HG02571 (cell line): ENCODE results near the gene PSMD12.
"Not testable (repeated sequence)": the region's sequence is repeated elsewhere in the genome, so short reads cannot be mapped to it uniquely, and the experiment has no call there.

Experiments
- ATAC-seq: cut with Tn5 transposase; IDR thresholded peaks from one replicate; pipeline ENCODE4 v1.9.1; 2021; ENCODE audit warnings: mild to moderate bottlenecking, moderate library complexity; ENCODE audit not compliant: unreplicated experiment

The PSMD12 gene

DNA sequence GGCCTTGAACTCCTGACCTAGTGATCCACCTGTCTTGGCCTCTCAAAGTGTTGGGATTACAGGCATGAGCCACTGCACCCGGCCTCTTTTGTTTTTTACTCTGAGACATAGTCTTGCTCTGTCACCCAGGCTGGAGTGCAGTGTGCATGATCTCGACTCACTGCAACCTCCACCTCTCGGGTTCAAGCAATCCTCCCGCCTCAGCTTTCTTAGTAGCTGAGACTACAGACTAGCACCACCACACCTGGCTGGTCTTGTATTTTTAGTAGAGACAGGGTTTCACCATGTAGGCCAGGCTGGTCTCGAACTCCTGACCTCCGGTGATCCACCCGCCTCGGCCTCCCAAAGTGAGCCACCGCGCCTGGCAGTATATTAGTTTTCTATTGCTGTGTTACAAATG is 22.2 kb upstream of the PSMD12 start:
- not testable (repeated sequence) for ATAC-seq

DNA sequence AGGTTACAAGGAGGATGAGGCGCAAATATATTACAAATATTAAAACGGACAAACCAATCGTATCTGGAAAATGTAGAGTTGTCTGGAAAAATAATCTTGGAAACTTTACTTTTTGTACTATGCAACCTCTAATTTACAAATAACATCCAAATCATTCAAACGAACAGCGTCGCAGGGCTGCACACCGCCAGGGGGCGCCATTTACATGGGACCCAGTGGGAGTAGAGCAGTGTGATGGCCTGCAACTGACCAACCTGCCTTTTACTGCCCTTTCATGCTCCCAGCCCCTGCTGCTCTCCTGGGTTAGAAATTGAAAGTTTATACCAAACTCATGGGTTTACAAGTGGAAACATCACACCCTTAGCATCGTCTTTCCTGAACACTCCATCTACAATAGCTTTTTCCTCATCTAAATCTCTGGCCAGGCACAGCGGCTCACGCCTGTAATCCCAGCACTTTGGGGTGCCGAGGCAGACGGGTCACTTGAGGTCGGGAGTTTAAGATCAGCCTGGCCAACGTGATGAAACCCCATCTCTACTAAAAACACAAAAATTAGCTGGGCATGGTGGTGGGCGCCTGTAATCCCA is 20.7 kb upstream of the PSMD12 start:
- ATAC-seq = no peak

DNA sequence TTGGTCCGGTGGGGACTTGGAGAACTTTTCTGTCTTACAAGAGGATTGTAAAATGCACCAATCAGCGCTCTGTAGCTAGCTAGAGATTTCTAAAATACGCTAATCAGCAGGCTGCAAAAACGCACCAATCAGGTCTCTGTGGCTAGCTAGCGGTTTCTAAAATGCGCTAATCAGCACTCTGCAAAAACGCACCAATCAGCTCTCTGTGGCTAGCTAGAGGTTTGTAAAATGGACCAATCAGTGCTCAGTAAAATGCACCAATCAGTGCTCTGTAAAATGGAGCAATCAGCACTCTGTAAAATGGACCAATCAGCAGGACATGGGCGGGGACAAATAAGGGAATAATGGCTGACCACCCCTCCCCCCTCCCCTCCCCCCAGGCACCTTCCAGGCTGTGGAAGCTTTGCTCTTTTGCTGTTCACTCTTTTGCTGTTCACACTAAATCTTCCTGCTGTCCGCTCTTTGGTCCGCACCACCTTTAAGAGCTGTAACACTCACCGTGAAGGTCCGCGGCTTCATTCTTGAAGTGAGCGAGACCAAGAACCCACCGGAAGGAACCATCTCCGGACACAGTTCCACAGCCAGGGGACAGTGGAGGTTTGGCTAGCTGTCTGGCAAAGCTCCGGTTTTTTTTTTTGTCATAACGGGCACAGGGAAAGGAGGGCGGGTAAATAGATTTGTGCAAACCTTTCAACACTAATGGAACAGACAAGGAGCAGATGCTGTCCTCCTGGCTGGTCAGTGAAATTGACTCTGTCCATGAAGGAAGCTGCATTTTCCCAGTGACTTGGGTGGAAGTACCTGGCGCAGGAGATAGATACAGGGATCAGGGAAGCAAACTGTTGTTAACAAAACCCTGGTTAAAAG is 19.0 kb upstream of the PSMD12 start:
- ATAC-seq = no peak

DNA sequence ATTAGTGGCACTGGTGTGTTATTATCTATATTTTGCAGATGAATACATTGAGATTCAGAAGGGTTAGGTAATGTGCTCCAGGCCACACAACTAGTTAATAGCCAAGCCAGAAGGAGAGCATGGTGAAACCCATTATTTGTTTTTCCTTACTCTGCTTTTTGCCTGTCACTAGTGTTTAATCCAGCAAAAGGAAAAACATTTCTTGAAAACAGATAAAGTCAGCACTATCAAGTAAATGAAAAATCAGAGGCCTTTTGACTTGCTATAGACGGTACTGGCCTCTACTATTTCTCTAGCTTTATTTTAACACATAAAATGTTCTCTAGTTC is 15.5 kb upstream of the PSMD12 start:
- ATAC-seq = no peak

DNA sequence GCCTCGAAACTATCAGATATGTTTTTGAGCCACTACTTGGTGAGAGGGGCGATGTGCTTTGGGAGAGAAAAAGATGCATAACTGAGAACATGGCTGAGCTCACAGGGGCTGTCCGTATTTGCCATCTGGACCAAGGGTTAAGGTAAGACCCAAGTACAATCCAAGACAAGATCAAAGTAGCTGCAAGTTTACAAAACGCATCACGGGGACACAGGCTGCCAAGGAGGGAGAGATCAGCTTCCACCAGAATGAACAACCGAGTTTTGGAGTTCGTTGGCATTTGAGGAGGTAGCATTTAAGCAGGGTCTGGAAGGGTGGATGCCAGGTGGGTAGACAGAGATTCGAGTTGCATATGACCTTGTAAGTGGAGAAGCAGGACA is 12.9 kb upstream of the PSMD12 start:
- no peak for ATAC-seq

DNA sequence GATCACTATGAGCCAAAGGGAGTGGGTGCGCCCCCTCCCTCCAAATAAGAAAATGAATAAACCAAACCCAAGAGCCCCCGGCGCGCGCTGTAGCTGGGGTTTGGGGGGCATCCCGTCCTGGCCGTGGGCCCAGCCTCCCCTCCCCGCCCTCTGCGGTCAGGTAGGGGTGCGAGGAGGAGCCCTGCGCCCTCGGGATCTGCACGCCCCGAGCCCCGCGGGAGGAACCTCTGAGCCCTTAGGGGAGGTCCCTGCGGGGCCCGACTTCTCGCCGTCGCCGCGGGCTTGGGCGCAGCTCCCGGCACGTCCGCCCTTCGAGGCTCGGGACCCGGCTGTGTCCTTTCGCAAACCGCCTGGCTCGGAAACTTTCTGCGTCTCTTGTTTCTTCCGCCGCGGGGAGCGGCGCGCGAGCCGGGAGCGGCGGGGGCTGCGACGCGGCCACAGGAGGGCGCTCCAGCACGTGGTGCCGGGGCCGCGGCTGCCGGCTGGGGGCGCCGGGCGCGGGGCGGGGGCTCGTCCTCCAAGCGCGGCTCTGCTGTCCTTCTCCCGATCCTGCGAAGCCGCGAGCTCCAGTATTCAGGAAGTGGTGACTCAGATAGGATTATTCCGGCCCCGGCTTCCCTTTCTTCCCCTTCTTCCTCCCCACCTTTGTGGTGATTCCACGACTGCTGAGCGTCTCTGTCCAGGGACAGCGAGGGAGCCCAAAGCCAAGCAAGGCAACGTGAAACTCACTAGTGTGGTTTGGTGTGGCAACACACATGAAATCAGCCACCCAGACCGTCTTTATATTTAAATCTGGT is 12.3 kb upstream of the PSMD12 start:
- ATAC-seq = peak; percentile 26

DNA sequence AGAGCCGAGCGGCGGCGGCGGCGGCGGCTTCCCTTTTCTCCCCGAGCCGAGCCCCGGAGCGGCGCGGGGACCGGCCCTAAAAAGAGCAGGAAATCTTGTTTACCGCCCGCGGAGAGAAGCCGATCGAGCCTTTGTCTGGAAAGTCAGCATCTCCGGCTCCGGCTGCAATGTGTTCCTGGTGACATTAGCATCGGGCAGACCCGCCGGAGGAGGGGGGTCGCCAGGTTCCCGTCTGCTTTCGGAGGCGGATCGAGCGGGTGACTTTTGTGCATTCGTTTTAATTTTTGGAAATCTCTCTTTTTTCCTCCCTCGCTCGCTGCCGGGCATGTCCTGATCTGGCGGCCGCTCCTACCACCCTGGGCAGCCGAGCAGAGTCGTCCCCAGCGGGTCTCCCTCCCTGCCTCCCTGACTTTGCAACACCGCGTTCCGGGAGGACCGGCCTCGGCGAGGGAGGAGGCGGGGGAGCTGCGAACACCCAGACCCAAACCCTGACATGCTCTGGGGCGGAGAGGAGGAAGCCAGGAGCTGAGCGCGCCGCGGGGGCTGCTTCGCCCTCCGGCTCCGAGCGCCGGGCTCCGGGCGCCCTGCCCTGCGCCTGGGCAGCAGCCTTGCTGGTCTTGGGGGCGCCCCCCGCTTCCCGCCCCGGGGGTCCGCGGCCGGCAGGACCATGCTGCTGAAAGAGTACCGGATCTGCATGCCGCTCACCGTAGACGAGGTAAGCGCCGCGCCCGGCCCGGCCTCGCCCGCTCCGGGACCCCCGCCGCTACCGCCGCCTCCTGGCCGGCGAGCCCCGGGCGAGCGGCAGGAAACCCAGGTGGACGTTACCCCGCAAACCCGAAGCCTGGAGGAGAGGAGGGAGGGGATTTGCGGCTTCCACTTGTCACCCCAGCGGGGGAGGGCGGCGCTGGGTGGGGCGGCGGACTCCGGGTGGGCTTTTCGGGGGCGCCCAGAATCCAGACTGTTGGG is 11.4 kb upstream of the PSMD12 start:
- ATAC-seq = no peak

GRCh38 chr17:67376737-67377487 is 10.5 kb upstream of the PSMD12 start, which contains the start of gene PITPNC1:
Gene PITPNC1, plus strand, starts transcription at chr17:67377281.
- ATAC-seq = peak; percentile 70

DNA sequence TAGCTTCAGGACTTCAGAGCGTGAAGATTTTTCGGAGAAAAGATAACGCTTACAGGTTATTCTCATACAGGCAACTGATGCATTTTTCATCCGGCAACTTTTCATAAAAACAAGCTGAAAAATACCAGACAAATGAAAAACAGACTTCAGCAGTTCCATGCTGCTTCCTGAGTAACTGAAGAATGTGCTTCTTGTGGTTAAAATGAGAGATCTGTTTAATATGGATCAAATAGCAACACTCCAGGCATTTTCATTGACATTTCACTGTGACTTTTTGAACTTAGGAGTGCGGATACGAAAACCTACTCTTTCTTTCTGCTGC is 10.0 kb upstream of the PSMD12 start:
- ATAC-seq = no peak

DNA sequence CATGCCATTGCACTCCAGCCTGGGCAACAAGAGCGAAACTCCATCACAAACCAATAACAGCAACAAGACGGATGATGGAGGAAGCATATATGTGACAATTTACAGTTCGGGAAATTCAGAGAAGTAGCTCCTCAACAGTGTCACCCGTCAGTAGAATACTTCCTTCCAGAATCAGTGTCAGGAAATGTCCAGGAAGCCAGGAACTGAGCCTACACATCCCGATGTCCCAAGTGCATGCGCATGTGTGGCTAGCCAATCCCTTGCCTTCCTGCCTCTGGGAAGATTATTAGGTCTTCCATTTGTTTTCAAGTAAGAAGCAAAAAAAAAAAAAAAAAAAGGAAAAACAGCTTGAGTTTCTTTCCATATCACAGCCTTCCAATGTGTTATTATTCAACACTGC is 9.3 kb upstream of the PSMD12 start:
- no peak for ATAC-seq

GRCh38 chr17:67375054-67375427 is 8.7 kb upstream of the PSMD12 start:
- no peak for ATAC-seq

GRCh38 chr17:67374329-67375053 is 8.1 kb upstream of the PSMD12 start:
- no peak for ATAC-seq

GRCh38 chr17:67372751-67373150 is 6.4 kb upstream of the PSMD12 start:
- ATAC-seq = no peak

DNA sequence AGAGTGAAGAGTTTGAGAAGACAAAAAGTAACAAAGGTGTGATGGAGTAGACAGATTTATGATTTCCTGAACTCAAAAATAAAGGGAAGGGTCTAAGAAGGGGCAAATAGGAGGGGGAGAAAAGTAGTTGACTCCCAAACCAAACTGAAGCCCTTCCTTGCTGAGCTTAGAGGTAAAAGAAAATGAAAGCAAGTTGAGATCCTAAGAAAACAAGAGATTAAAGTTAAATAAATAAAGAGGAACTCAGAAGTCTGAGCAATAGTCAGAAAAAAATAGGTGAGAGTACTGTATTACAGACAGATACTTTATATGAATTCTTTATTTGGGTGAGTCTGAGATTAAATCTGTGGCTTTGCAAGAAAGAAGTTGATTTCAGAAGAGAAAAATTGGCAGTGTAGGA is 3.3 kb upstream of the PSMD12 start:
- no peak for ATAC-seq

GRCh38 chr17:67365738-67366192 is 612 bp downstream of the PSMD12 start:
- ATAC-seq = no peak

DNA sequence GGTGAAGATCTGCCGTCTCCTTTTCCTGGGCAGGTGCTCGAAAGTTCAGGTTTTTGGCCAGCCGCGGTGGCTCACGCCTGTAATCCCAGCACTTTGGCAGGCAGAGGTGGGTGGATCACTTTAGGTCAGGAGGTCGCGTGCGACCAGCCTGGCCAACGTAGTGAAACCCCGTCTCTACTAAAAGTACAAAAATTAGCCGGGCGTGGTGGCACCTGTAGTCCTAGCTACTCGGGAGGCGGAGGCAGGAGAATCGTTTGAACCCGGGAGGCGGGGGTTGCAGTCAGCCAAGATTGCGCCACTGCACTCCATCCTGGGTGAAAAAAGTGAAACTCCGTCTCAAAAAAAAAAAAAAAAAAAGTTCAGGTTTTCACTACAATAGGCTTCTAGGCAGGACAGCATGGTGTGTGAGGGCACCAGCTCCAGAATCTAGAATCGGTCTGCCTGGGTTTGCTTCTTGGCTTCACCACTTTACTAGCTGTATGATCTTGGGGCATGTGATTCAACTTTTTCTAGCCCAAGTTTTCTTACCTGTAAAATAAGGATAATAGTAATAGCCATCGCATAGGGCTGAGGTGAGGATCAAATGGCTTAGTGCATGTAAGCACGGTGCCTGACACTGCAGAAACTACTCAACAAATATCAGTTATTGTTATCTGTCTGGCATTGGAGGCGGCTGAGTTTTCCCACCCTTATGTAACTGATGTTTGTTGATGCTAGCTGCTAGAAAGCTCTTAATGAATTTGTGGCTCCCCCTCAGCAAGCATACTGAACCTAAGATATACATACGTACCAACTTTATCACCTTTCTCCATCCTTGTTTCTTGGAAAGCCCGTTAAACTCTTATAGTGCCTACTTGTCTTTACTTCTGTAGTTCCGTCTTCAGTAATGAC is 1.3 kb downstream of the PSMD12 start:
- ATAC-seq = no peak

DNA sequence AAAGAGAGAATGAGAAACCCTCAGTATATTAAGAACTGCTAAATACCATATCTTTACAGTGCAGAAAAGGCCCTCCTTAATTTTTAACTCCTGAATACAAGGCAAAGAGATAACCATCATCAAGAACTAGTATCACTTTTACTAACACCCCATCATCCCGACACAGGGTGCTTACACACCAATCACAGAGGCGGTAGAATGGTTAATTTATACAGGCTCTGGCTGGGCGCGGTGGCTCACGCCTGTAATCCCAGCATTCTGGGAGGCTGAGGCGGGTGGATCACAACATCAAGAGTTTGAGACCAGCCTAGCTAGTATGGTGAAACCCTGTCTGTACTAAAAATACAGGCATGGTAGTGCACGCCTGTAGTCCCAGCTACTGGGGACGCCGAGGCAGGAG is 4.2 kb downstream of the PSMD12 start:
- ATAC-seq = no peak

- no peak for ATAC-seq
Observed at GRCh38 chr17:67360880-67361279, 5.5 kb downstream of the PSMD12 start.
